Tibial nerve (tissue), 4 donors: ENCODE results near the gene DPAGT1. TPM values are rescaled to one million over a fixed set of nuclear protein-coding genes. Genes with fewer than 3 reads are reported as not detected.

ENCODE experiments used
- DNase-seq, 2 donors: peaks; one replicate each; pipeline ENCODE4 v3.0.0-alpha.2; 2019; ENCODE audit warnings: low spot score in 2 of 2
- H3K27ac ChIP-seq, 4 donors: fragments of 200-600 bp; sonication (generic) in 3 of 4; one replicate each; pipeline ENCODE4 v1.5.1; 2017 to 2019; ENCODE audit warnings: mild to moderate bottlenecking in 1 of 4
- H3K27me3 ChIP-seq, 2 donors: fragments of 200-600 bp; sonication (generic) in 1 of 2; one replicate each; pipeline versions ENCODE4 v1.5.1 to v1.6.0; 2017 to 2019
- H3K36me3 ChIP-seq, 3 donors: fragments of 200-600 bp; sonication (generic); one replicate each; pipeline ENCODE4 v1.5.1; 2018 to 2019
- H3K4me1 ChIP-seq, 4 donors: fragments of 200-600 bp; sonication (generic) in 3 of 4; one replicate each; pipeline ENCODE4 v1.5.1; 2017 to 2019
- H3K4me3 ChIP-seq, 4 donors: fragments of 200-600 bp; sonication (generic) in 3 of 4; one replicate each; pipeline ENCODE4 v1.5.1; 2017 to 2019; ENCODE audit warnings: mild to moderate bottlenecking in 1 of 4, moderate library complexity in 1 of 4
- H3K9me3 ChIP-seq, 4 donors: fragments of 200-600 bp; sonication (generic) in 3 of 4; one replicate each; pipeline ENCODE4 v1.5.1; 2017 to 2019
- EP300 ChIP-seq, 2 donors: sonication (generic); formaldehyde crosslinking; IDR thresholded peaks; one replicate each; pipeline ENCODE4 v1.6.1; 2017; ENCODE audit warnings: antibody characterized with exemption in 2 of 2, mild to moderate bottlenecking in 1 of 2
- POLR2A ChIP-seq, 2 donors: fragments of 450-650 bp; IDR thresholded peaks; one replicate each; pipeline ENCODE4 v1.6.1; 2017; ENCODE audit warnings: antibody characterized with exemption in 2 of 2, mild to moderate bottlenecking in 2 of 2, moderate library complexity in 2 of 2
- WGBS, 2 donors: methylation state at CpG; one replicate each; pipeline ENCODE4 v1.1.5; 2018; 5-methylcytosine and 5-hydroxymethylcytosine counted together
- total RNA-seq, 4 donors: library from RNA; depleted of rRNA; stranded (reverse); fragments of >200 nt; gene quantifications; one replicate each; pipeline ENCODE4 v1.1.0, GENCODE V29; 2016
- TF ChIP-seq, protein P1 (sequence below), 5 experiments: fragments of 200-600 bp in 3 of 5; fragments of 450-650 bp in 2 of 5; sonication (generic) in 3 of 5; IDR thresholded peaks; one replicate each; pipeline ENCODE4 v1.5.1; 2016 to 2019; ENCODE audit warnings: antibody characterized with exemption in 5 of 5, mild to moderate bottlenecking in 3 of 5, moderate library complexity in 2 of 5

Gene DPAGT1
- total RNA-seq = 10 to 100 TPM; 20.7 to 33.9 (median 23.5) TPM

DNA sequence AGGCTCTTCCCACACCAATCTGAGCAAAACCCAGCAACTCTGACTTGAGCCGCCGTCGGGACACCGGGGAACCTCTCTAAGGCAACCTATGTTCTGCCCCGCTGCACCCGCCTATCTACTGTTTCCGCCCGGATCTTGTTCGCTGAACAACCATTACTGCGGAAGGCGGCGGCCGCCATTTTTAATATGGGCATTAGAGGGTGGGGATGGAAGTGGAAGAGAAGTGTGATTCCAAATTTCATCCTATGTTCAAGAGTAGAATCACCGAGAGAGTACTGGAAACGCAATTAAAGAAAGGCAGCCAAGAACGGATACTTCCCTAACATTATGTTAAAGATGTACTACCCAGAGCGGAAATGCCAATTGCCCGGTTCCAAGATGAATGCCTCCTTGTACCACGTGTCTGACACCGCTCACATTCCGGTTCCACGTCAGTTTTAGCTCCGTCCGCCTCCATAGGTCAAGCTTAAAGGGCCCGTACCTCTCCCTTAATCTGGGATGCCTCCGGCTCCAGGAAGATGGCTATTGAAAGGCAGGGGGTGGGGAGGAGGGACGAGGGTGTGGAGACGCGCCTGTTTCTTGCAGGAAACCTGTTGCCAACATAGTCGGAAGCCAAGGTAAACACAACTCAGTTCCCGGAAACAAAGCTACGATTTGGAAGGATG is at the start of gene DPAGT1:
Gene DPAGT1 (minus strand): TSS at position 95 of the 665 bp plus-strand sequence. CDS start 198 bp downstream, outside the sequence.
- no peaks in the 10 kb centered on the region for H3K9me3 ChIP-seq
- H3K4me1 ChIP-seq = peaks cover 0 to 44% (median 27%) of the 10 kb centered on the region in 4 donors
- H3K27me3 ChIP-seq = no peaks in the 10 kb centered on the region
- H3K27ac ChIP-seq = peak within 1 kb of the TSS; percentile 85 to 96 (median 90)
- TF ChIP-seq EP300 (IDR thresholded peaks at IDR 0.05) = peak; percentile 34 to 81
- TF ChIP-seq, protein P1, sequence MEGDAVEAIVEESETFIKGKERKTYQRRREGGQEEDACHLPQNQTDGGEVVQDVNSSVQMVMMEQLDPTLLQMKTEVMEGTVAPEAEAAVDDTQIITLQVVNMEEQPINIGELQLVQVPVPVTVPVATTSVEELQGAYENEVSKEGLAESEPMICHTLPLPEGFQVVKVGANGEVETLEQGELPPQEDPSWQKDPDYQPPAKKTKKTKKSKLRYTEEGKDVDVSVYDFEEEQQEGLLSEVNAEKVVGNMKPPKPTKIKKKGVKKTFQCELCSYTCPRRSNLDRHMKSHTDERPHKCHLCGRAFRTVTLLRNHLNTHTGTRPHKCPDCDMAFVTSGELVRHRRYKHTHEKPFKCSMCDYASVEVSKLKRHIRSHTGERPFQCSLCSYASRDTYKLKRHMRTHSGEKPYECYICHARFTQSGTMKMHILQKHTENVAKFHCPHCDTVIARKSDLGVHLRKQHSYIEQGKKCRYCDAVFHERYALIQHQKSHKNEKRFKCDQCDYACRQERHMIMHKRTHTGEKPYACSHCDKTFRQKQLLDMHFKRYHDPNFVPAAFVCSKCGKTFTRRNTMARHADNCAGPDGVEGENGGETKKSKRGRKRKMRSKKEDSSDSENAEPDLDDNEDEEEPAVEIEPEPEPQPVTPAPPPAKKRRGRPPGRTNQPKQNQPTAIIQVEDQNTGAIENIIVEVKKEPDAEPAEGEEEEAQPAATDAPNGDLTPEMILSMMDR (IDR thresholded peaks at IDR 0.05) = no peak
- TF ChIP-seq POLR2A (IDR thresholded peaks at IDR 0.05) = peak in 1 of 2 donors; percentile 40
- H3K4me3 ChIP-seq = peak within 1 kb of the TSS; percentile 74 to 88 (median 77)
- peak; percentile 77 to 90 for DNase-seq
- peaks cover 0 to 14% (median 10%) of the 10 kb centered on the region in 3 donors for H3K36me3 ChIP-seq
- WGBS, 2 donors = 0 to 1% methylated on average over 31 to 32 of the region's 32 CpGs

DNA sequence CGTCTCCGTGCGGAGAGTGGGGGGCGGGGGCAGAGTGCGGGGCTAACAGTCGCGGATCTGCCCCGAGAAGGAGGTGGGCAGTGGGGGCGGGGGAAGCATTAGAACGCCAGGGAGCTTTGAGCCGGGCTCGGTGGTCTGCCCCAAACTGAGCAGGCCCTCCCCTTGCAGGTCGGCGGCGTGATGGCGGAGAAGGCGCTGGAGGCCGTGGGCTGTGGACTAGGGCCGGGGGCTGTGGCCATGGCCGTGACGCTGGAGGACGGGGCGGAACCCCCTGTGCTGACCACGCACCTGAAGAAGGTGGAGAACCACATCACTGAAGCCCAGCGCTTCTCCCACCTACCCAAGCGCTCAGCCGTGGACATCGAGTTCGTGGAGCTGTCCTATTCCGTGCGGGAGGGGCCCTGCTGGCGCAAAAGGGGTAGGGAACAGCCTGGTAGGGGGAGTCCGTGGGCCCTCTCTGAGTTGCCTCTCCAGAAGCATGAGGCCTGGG is 48.2 kb upstream of the DPAGT1 start:
- DNase-seq = no peak
- Histone ChIP-seq H3K27me3 (peaks cover 0 to 33% of the 10 kb centered on the region in 2 donors), H3K4me1 (peaks cover 0 to 27% (median 7%) of the 10 kb centered on the region in 4 donors), H3K36me3 (no peaks in the 10 kb centered on the region), H3K27ac (no peak overlapping the region), H3K4me3 (peak overlapping the region; percentile 35 to 63 (median 55)), H3K9me3 (no peaks in the 10 kb centered on the region)
- WGBS, 2 donors = 29 to 38% methylated on average over 24 to 32 of the region's 33 CpGs
- TF ChIP-seq EP300 (IDR thresholded peaks at IDR 0.05) (no peak), POLR2A (IDR thresholded peaks at IDR 0.05) (no peak)
- TF ChIP-seq, protein P1 (IDR thresholded peaks at IDR 0.05) = no peak

DNA sequence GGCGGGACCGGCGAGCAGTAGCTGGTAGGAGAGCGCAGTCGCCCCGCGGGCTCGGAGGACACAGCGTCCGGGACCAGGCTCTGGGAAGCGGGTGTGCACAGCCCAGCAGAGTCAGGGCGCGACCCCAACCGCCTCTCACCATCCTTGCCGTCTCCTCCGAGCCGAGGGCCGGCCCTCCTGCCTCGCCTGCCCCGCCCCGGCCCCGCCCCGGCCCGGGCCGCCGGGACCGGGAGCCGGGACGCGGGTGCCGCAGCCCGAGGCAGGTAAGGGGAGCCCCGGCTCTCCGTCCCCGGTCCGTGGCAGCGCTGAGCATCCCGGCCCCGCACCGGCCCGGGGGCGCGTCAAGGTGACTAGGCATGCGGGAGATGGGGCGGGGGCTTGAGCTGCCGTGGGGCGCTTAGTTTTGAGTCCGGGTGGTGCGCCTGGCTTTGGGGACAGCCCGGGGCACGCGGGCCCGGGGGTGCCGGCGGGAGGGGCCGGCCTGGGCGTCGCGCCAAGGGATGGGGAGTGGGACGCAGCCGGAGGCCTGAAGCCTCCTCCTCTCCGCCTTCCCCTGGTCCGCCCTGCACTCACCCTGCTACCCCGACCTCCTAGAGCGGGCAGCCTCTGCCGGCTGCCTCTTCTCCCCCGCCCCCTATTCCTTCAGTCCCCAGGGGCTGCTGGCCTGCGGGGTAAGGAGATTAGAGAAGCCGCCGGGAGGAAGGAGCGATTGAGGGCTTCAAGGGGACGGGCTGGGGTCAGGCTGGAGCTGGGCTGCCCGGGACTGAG is 47.5 kb upstream of the DPAGT1 start, which contains the start of gene ABCG4:
Gene ABCG4 (plus strand): TSS at position 35 of the 768 bp plus-strand sequence. CDS start 914 bp downstream, outside the sequence.
- TF ChIP-seq POLR2A (IDR thresholded peaks at IDR 0.05) = no peak
- TF ChIP-seq EP300 (IDR thresholded peaks at IDR 0.05) = no peak
- TF ChIP-seq, protein P1 (IDR thresholded peaks at IDR 0.05) = no peak
- 0 to 1% methylated on average over 9 to 26 of the region's 73 CpGs for WGBS, 2 donors
- peaks cover 0 to 30% (median 7%) of the 10 kb centered on the region in 4 donors for H3K4me1 ChIP-seq
- no peaks in the 10 kb centered on the region for H3K9me3 ChIP-seq
- H3K36me3 ChIP-seq = no peaks in the 10 kb centered on the region
- peaks cover 0 to 33% of the 10 kb centered on the region in 2 donors for H3K27me3 ChIP-seq
- H3K27ac ChIP-seq = peak within 1 kb of the TSS in 1 of 4 donors; percentile 13
- peak within 1 kb of the TSS; percentile 35 to 63 (median 55) for H3K4me3 ChIP-seq
- DNase-seq = no peak

DNA sequence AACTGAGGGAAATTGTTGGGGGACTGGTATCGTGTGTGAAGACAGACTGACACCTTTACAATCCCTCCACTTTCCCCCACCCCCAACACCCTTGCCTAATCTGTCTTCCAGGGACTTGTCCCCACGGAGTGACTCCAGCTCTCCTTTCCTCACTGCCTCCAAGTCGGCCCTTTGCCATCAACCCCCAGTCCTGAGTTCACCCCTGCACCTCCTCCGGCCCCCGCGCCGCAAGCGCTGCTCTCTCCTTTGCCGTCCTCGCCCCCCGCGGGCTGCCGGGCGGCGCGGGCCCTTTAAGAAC is 47.0 kb upstream of the DPAGT1 start:
- H3K27me3 ChIP-seq = peaks cover 0 to 33% of the 10 kb centered on the region in 2 donors
- TF ChIP-seq POLR2A (IDR thresholded peaks at IDR 0.05) (no peak), EP300 (IDR thresholded peaks at IDR 0.05) (no peak)
- TF ChIP-seq, protein P1 (IDR thresholded peaks at IDR 0.05) = no peak
- H3K27ac ChIP-seq = peak overlapping the region in 1 of 4 donors; percentile 13

More for the DNA sequence above, 47.0 kb upstream of the DPAGT1 start:
- WGBS, 2 donors = 2 to 3% methylated on average over 16 of the region's 16 CpGs
- H3K36me3 ChIP-seq = no peaks in the 10 kb centered on the region
- DNase-seq = no peak
- H3K4me1 ChIP-seq = peaks cover 0 to 30% (median 7%) of the 10 kb centered on the region in 4 donors
- H3K9me3 ChIP-seq = no peaks in the 10 kb centered on the region
- H3K4me3 ChIP-seq = peak overlapping the region; percentile 35 to 63 (median 55)
